Measurements from ENCODE around the gene PIK3C2A. TPM values are rescaled to one million over a fixed set of nuclear protein-coding genes. Genes with fewer than 3 reads are reported as not detected.

The PIK3C2A gene
- total RNA-seq, 2 donors from 2014 or later, result 21.4 to 40.0 TPM

DNA sequence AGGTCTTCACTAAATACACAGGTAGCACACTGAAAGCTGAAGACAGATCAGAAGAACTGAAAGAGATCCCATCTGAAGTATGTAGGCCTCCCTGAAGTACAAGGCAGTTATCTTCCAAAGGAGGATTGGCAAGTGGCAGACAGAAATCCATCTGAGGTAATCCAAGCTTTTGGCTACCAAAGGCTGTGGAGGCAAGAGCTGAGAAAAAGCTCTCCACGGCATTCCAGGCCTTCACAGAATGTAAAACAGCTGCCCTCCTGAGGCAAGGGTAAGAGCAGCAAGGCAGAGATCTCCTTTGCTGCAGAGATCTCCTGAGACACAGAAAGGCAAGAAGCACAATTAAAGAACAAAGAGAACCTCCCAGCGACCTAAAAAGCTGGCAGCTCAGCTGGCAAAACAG lies 19.1 kb downstream of the PIK3C2A start:
- H3K4me1 ChIP-seq, result no peaks in the 10 kb centered on the region
- no peak for TF ChIP-seq POLR2A (IDR thresholded peaks at IDR 0.05)
- TF ChIP-seq, protein P1, sequence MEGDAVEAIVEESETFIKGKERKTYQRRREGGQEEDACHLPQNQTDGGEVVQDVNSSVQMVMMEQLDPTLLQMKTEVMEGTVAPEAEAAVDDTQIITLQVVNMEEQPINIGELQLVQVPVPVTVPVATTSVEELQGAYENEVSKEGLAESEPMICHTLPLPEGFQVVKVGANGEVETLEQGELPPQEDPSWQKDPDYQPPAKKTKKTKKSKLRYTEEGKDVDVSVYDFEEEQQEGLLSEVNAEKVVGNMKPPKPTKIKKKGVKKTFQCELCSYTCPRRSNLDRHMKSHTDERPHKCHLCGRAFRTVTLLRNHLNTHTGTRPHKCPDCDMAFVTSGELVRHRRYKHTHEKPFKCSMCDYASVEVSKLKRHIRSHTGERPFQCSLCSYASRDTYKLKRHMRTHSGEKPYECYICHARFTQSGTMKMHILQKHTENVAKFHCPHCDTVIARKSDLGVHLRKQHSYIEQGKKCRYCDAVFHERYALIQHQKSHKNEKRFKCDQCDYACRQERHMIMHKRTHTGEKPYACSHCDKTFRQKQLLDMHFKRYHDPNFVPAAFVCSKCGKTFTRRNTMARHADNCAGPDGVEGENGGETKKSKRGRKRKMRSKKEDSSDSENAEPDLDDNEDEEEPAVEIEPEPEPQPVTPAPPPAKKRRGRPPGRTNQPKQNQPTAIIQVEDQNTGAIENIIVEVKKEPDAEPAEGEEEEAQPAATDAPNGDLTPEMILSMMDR (IDR thresholded peaks at IDR 0.05), result no peak
- H3K4me3 ChIP-seq, result no peak overlapping the region
- no peaks in the 10 kb centered on the region for H3K9me3 ChIP-seq
- intact Hi-C loops (cut with DNase I), result no loop called here
- H3K27me3 ChIP-seq, result no peaks in the 10 kb centered on the region
- H3K27ac ChIP-seq, result no peak overlapping the region
- DNase-seq (no peak), ATAC-seq (no peak)
- H3K36me3 ChIP-seq (replicated peaks in 1 of 2; ENCODE audit: insufficient read depth in 1 of 2, low read depth in 2 of 2), result no peaks in the 10 kb centered on the region
- WGBS, 2 donors, result 88% methylated on average over 2 of the region's 2 CpGs

DNA sequence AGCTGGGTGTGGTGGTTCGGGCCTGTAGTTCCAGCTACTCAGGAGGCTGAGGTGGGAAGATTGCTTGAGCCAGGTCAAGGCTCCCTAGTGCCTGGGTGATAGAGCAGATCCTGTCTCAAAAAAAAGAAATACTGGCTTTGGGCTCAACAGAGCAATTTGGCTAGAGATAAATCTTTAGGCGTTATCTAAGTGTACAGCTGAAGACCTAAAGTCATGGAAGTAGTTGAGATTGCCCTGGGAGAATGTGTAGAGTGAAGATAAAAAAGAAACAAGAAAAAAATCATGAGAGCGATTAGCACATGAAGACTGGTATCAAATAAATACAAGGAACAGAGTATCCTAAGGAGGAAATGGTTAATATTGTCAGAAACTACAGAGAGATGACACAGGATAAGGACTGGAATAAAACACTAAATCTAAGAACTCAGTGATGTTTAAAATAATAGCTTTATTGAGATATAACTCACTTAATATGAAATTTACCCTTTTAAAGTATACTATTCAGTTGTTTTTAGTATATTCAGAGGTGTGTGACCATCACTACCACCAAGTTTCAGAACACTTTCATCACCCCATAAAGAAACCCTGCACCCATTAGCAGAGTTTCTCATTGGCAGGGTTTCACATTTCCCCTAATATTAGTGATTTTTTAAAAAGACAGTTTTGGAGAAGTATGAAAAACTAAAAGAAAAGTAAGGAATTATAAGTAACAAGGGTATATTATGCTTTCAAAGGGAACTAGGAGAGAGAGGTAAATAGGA lies 20.7 kb downstream of the PIK3C2A start:
- no peaks in the 10 kb centered on the region for H3K36me3 ChIP-seq (replicated peaks in 1 of 2; ENCODE audit: insufficient read depth in 1 of 2, low read depth in 2 of 2)
- no peaks in the 10 kb centered on the region for H3K9me3 ChIP-seq
- DNase-seq, result no peak
- ATAC-seq, result no peak
- H3K4me3 ChIP-seq, result no peak overlapping the region
- no peaks in the 10 kb centered on the region for H3K4me1 ChIP-seq
- no peak for TF ChIP-seq POLR2A (IDR thresholded peaks at IDR 0.05)
- TF ChIP-seq, protein P1 (IDR thresholded peaks at IDR 0.05), result no peak
- H3K27ac ChIP-seq, result no peak overlapping the region
- 91 to 94% methylated on average over 3 of the region's 3 CpGs for WGBS, 2 donors
- intact Hi-C loops (cut with DNase I), result no loop called here
- no peaks in the 10 kb centered on the region for H3K27me3 ChIP-seq

DNA sequence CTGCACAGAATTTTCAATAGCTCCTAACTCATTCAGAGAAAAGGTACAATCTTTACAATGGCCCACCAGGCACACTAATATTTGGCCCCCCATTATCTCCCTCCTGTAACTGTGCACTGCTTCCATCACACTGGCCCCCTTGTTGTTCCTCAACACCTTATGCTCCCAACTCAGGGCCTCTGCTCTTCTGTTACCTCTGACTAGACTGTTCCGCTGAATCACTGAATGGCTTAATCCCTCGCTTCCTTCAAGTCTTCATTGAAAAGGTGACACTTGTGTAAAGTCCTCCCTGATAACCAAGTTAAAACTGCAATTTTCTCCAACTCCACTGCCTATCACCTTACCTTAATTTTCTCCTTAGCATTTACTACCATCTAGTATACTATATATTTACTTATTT lies 21.8 kb downstream of the PIK3C2A start:
- DNase-seq, result no peak

DNA sequence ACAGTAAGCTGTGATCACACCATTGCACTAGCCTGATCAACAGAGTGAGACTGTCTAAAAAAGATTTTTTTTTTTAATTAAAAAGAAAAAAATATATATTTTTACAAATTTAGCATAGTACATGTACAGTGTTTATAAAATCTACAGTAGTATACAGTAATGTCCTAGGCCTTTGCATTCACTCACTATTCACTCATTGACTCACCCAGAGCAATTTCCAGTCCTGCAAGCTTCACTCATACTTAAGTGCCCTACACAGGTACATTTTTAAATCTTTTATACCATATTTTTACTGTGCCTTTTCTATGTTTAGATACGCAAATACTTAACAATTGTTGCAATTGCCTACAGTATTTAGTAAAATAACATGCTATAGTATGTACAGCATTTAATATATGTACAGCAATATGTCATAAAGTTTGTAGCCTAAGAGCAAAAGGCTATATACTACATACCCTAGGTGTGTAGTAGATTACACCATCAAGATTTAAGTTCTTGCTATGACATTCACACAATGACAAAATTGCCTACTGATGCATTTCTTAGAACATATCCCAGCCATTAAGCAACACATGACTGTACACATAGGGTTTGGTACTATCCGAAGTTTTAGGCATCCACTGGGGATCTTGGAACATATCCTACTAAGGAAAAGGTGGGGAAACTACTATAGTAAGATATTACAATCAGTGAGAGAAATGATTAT lies 22.8 kb downstream of the PIK3C2A start:
- no peaks in the 10 kb centered on the region for H3K9me3 ChIP-seq
- H3K4me3 ChIP-seq, result no peak overlapping the region
- no peaks in the 10 kb centered on the region for H3K27me3 ChIP-seq
- H3K36me3 ChIP-seq (replicated peaks in 1 of 2; ENCODE audit: insufficient read depth in 1 of 2, low read depth in 2 of 2), result no peaks in the 10 kb centered on the region
- no peaks in the 10 kb centered on the region for H3K4me1 ChIP-seq
- DNase-seq (no peak), ATAC-seq (no peak)
- no peak overlapping the region for H3K27ac ChIP-seq
- intact Hi-C loops (cut with DNase I), result no loop called here
- 43 to 66% methylated on average over 2 of the region's 2 CpGs for WGBS, 2 donors
- TF ChIP-seq POLR2A (IDR thresholded peaks at IDR 0.05), result no peak
- TF ChIP-seq, protein P1 (IDR thresholded peaks at IDR 0.05), result no peak

More for the DNA sequence above, 21.8 kb downstream of the PIK3C2A start:
- intact Hi-C loops (cut with DNase I), result no loop called here
- Histone ChIP-seq H3K4me1 (no peaks in the 10 kb centered on the region), H3K27me3 (no peaks in the 10 kb centered on the region), H3K36me3 (replicated peaks in 1 of 2; ENCODE audit: insufficient read depth in 1 of 2, low read depth in 2 of 2) (no peaks in the 10 kb centered on the region), H3K4me3 (no peak overlapping the region), H3K27ac (no peak overlapping the region), H3K9me3 (no peaks in the 10 kb centered on the region)
- 95 to 97% methylated on average over 2 of the region's 2 CpGs for WGBS, 2 donors
- TF ChIP-seq POLR2A (IDR thresholded peaks at IDR 0.05), result no peak
- TF ChIP-seq, protein P1 (IDR thresholded peaks at IDR 0.05), result no peak
- no peak for ATAC-seq

All from body of pancreas (tissue), 4 donors.